Activated T-helper 17 cell treated with anti-CD3 and anti-CD28 coated beads, Interleukin-2, amount 50 U/mL, for 72 hours (primary cell): Measurements from ENCODE around the gene KCNAB1. TPM values are rescaled to one million over a fixed set of nuclear protein-coding genes. Genes with fewer than 3 reads are reported as not detected.
"Not testable (repeated sequence)": the region's sequence is repeated elsewhere in the genome, so short reads cannot be mapped to it uniquely, and the experiment has no call there.

Experiments
- ATAC-seq: fragments of 150-1000 bp; cut with Tn5 transposase; replicated peaks from 2 replicates; pipeline ENCODE4 v1.10.0; 2021; ENCODE audit warnings: mild to moderate bottlenecking, moderate library complexity
- H3K27ac Mint-ChIP-seq: one replicate; pipeline ENCODE4 v1.8.0; 2022; ENCODE audit warnings: mixed read lengths
- H3K27me3 Mint-ChIP-seq: one replicate; pipeline ENCODE4 v1.8.0; 2022; ENCODE audit warnings: mixed read lengths
- H3K36me3 Mint-ChIP-seq: one replicate; pipeline ENCODE4 v1.8.0; 2022; ENCODE audit warnings: low read depth, mild to moderate bottlenecking, mixed read lengths
- H3K4me1 Mint-ChIP-seq: one replicate; pipeline ENCODE4 v1.8.0; 2022; ENCODE audit warnings: mixed read lengths
- H3K4me3 Mint-ChIP-seq: one replicate; pipeline ENCODE4 v1.8.0; 2022; ENCODE audit warnings: mild to moderate bottlenecking, mixed read lengths
- H3K9me3 Mint-ChIP-seq: one replicate; pipeline ENCODE4 v1.8.0; 2022; ENCODE audit warnings: mixed read lengths
- total RNA-seq, 2 donors: library from RNA; stranded (reverse); gene quantifications; one replicate each; pipeline ENCODE4 v1.2.3, GENCODE V29; 2022

Gene KCNAB1
- not detected for total RNA-seq

GRCh38 chr3:156120528-156121251 is at the start of gene KCNAB1:
Gene KCNAB1, plus strand, starts transcription at chr3:156120578.
- ATAC-seq: no peak
- H3K9me3 Mint-ChIP-seq: no peaks in the 10 kb centered on the region
- H3K27ac Mint-ChIP-seq: no peak within 1 kb of the TSS
- H3K27me3 Mint-ChIP-seq: peaks cover 14% of the 10 kb centered on the region
- H3K36me3 Mint-ChIP-seq: no peaks in the 10 kb centered on the region
- no peaks in the 10 kb centered on the region for H3K4me1 Mint-ChIP-seq
- H3K4me3 Mint-ChIP-seq: no peak within 1 kb of the TSS

- Mint-ChIP-seq H3K27ac (no peak overlapping the region), H3K4me1 (no peaks in the 10 kb centered on the region), H3K4me3 (no peak overlapping the region), H3K9me3 (no peaks in the 10 kb centered on the region), H3K36me3 (no peaks in the 10 kb centered on the region), H3K27me3 (peaks cover 29% of the 10 kb centered on the region)
- ATAC-seq: no peak
Measured at GRCh38 chr3:156071031-156071430, 49.3 kb upstream of the KCNAB1 start.

GRCh38 chr3:156072950-156073657 is 47.3 kb upstream of the KCNAB1 start:
- ATAC-seq, H3K4me1 Mint-ChIP-seq, H3K9me3 Mint-ChIP-seq, H3K4me3 Mint-ChIP-seq, H3K36me3 Mint-ChIP-seq, H3K27ac Mint-ChIP-seq: not testable (repeated sequence)
- peaks cover 25% of the 10 kb centered on the region for H3K27me3 Mint-ChIP-seq

GRCh38 chr3:156090126-156090525 is 30.3 kb upstream of the KCNAB1 start:
- H3K4me1 Mint-ChIP-seq: no peaks in the 10 kb centered on the region
- H3K4me3 Mint-ChIP-seq: no peak overlapping the region
- H3K27me3 Mint-ChIP-seq: peaks cover 8% of the 10 kb centered on the region
- H3K36me3 Mint-ChIP-seq: no peaks in the 10 kb centered on the region
- H3K27ac Mint-ChIP-seq: no peak overlapping the region
- H3K9me3 Mint-ChIP-seq: no peaks in the 10 kb centered on the region
- ATAC-seq: no peak

GRCh38 chr3:156093964-156094363 is 26.4 kb upstream of the KCNAB1 start:
- Mint-ChIP-seq H3K36me3 (no peaks in the 10 kb centered on the region), H3K27ac (no peak overlapping the region), H3K4me3 (no peak overlapping the region), H3K27me3 (peaks cover 20% of the 10 kb centered on the region), H3K4me1 (no peaks in the 10 kb centered on the region), H3K9me3 (no peaks in the 10 kb centered on the region)
- no peak for ATAC-seq

- Mint-ChIP-seq H3K4me1 (no peaks in the 10 kb centered on the region), H3K27me3 (peaks cover 20% of the 10 kb centered on the region), H3K27ac (no peak overlapping the region), H3K4me3 (no peak overlapping the region), H3K9me3 (no peaks in the 10 kb centered on the region), H3K36me3 (no peaks in the 10 kb centered on the region)
- no peak for ATAC-seq
Measured at GRCh38 chr3:156094391-156094790, 26.0 kb upstream of the KCNAB1 start.

GRCh38 chr3:156095652-156096051 is 24.7 kb upstream of the KCNAB1 start:
- H3K9me3 Mint-ChIP-seq, H3K36me3 Mint-ChIP-seq, H3K4me3 Mint-ChIP-seq, ATAC-seq, H3K4me1 Mint-ChIP-seq, H3K27ac Mint-ChIP-seq: not testable (repeated sequence)
- H3K27me3 Mint-ChIP-seq: peaks cover 20% of the 10 kb centered on the region

GRCh38 chr3:156098437-156099035 is 21.8 kb upstream of the KCNAB1 start:
- no peaks in the 10 kb centered on the region for H3K4me1 Mint-ChIP-seq
- no peaks in the 10 kb centered on the region for H3K36me3 Mint-ChIP-seq
- no peak overlapping the region for H3K27ac Mint-ChIP-seq
- ATAC-seq: no peak
- peaks cover 22% of the 10 kb centered on the region for H3K27me3 Mint-ChIP-seq
- no peak overlapping the region for H3K4me3 Mint-ChIP-seq
- no peaks in the 10 kb centered on the region for H3K9me3 Mint-ChIP-seq

GRCh38 chr3:156099348-156099747 is 21.0 kb upstream of the KCNAB1 start:
- ATAC-seq, H3K4me3 Mint-ChIP-seq, H3K4me1 Mint-ChIP-seq, H3K9me3 Mint-ChIP-seq, H3K27ac Mint-ChIP-seq, H3K36me3 Mint-ChIP-seq: not testable (repeated sequence)
- H3K27me3 Mint-ChIP-seq: peaks cover 18% of the 10 kb centered on the region

- not testable (repeated sequence) for H3K4me3 Mint-ChIP-seq, H3K4me1 Mint-ChIP-seq, H3K36me3 Mint-ChIP-seq, H3K27ac Mint-ChIP-seq, H3K9me3 Mint-ChIP-seq, ATAC-seq
- peaks cover 17% of the 10 kb centered on the region for H3K27me3 Mint-ChIP-seq
Measured at GRCh38 chr3:156099984-156100383, 20.4 kb upstream of the KCNAB1 start.

- H3K27ac Mint-ChIP-seq: no peak overlapping the region
- no peaks in the 10 kb centered on the region for H3K4me1 Mint-ChIP-seq
- H3K36me3 Mint-ChIP-seq: no peaks in the 10 kb centered on the region
- no peaks in the 10 kb centered on the region for H3K9me3 Mint-ChIP-seq
- ATAC-seq: no peak
- peaks cover 12% of the 10 kb centered on the region for H3K27me3 Mint-ChIP-seq
- no peak overlapping the region for H3K4me3 Mint-ChIP-seq
Measured at GRCh38 chr3:156102267-156102931, 18.0 kb upstream of the KCNAB1 start.

GRCh38 chr3:156106721-156107373 is 13.5 kb upstream of the KCNAB1 start:
- Mint-ChIP-seq H3K27ac (no peak overlapping the region), H3K36me3 (no peaks in the 10 kb centered on the region)

GRCh38 chr3:156107504-156107903 is 12.9 kb upstream of the KCNAB1 start:
- Mint-ChIP-seq H3K27ac (no peak overlapping the region), H3K27me3 (peaks cover 5% of the 10 kb centered on the region), H3K36me3 (no peaks in the 10 kb centered on the region), H3K4me3 (no peak overlapping the region), H3K9me3 (no peaks in the 10 kb centered on the region), H3K4me1 (no peaks in the 10 kb centered on the region)
- ATAC-seq: no peak

More at GRCh38 chr3:156106721-156107373, 13.5 kb upstream of the KCNAB1 start:
- ATAC-seq: no peak
- no peaks in the 10 kb centered on the region for H3K4me1 Mint-ChIP-seq
- peaks cover 3% of the 10 kb centered on the region for H3K27me3 Mint-ChIP-seq
- no peak overlapping the region for H3K4me3 Mint-ChIP-seq
- no peaks in the 10 kb centered on the region for H3K9me3 Mint-ChIP-seq

- no peaks in the 10 kb centered on the region for H3K36me3 Mint-ChIP-seq
- H3K4me3 Mint-ChIP-seq: no peak overlapping the region
- no peaks in the 10 kb centered on the region for H3K4me1 Mint-ChIP-seq
- ATAC-seq: no peak
- no peaks in the 10 kb centered on the region for H3K9me3 Mint-ChIP-seq
- H3K27ac Mint-ChIP-seq: no peak overlapping the region
- peaks cover 6% of the 10 kb centered on the region for H3K27me3 Mint-ChIP-seq
Measured at GRCh38 chr3:156108616-156109015, 11.8 kb upstream of the KCNAB1 start.
